ENCODE data around the gene NOL4L.

Gene NOL4L

GRCh38 chr20:32485770-32486478 is 99.2 kb downstream of the NOL4L start:
- Histone ChIP-seq H3K4me2 (ENCODE audit: low read length) (peak overlapping the region; percentile 96; the same call in 1 of the 2 replicates), H3K36me3 (ENCODE audit: insufficient read depth, low read length) (no peaks in the 10 kb centered on the region; the same call in 1 of the 2 replicates), H3K4me1 (ENCODE audit: insufficient read depth, low read length, severe bottlenecking) (peaks cover 16% of the 10 kb centered on the region), H2AFZ (ENCODE audit: low read length) (no peak overlapping the region), H3K9me3 (ENCODE audit: low read length) (no peaks in the 10 kb centered on the region), H4K20me1 (ENCODE audit: insufficient read depth, low read length) (no peaks in the 10 kb centered on the region), H3K27ac (ENCODE audit: low read depth, low read length, poor library complexity, severe bottlenecking) (no peak overlapping the region), H3K27me3 (ENCODE audit: insufficient read depth, low read length) (no peaks in the 10 kb centered on the region), H3K9me2 (ENCODE audit: low read depth, low read length) (no peaks in the 10 kb centered on the region), H3F3A (ENCODE audit: insufficient read depth, low read length) (no peaks in the 10 kb centered on the region), H3K9ac (ENCODE audit: low read length) (no peak overlapping the region), H3K4me3 (ENCODE audit: low read depth, low read length, poor library complexity, severe bottlenecking) (no peak overlapping the region), H3K79me2 (ENCODE audit: insufficient read depth, low read length) (no peaks in the 10 kb centered on the region)
- TF ChIP-seq EZH2 (IDR thresholded peaks at IDR 0.05; ENCODE audit: borderline replicate concordance, low read length): no peak
- no peak for TF ChIP-seq CTCF (IDR thresholded peaks at IDR 0.05; ENCODE audit: low read length)

- Histone ChIP-seq H3K9me3 (ENCODE audit: low read length) (no peaks in the 10 kb centered on the region), H3F3A (ENCODE audit: insufficient read depth, low read length) (no peaks in the 10 kb centered on the region), H3K9ac (ENCODE audit: low read length) (peak overlapping the region; percentile 53), H3K4me2 (ENCODE audit: low read length) (peak overlapping the region; percentile 96), H3K36me3 (ENCODE audit: insufficient read depth, low read length) (no peaks in the 10 kb centered on the region; the same call in 1 of the 2 replicates), H3K27me3 (ENCODE audit: insufficient read depth, low read length) (no peaks in the 10 kb centered on the region), H2AFZ (ENCODE audit: low read length) (no peak overlapping the region), H3K4me1 (ENCODE audit: insufficient read depth, low read length, severe bottlenecking) (peaks cover 16% of the 10 kb centered on the region), H3K4me3 (ENCODE audit: low read depth, low read length, poor library complexity, severe bottlenecking) (peak overlapping the region; percentile 68), H3K9me2 (ENCODE audit: low read depth, low read length) (no peaks in the 10 kb centered on the region), H3K79me2 (ENCODE audit: insufficient read depth, low read length) (no peaks in the 10 kb centered on the region), H3K27ac (ENCODE audit: low read depth, low read length, poor library complexity, severe bottlenecking) (no peak overlapping the region), H4K20me1 (ENCODE audit: insufficient read depth, low read length) (no peaks in the 10 kb centered on the region)
- TF ChIP-seq EZH2 (IDR thresholded peaks at IDR 0.05; ENCODE audit: borderline replicate concordance, low read length): no peak
- peak; percentile 91 for TF ChIP-seq CTCF (IDR thresholded peaks at IDR 0.05; ENCODE audit: low read length)
Observed at GRCh38 chr20:32484958-32485769, 100.0 kb downstream of the NOL4L start.

GRCh38 chr20:32484225-32484957 is 100.7 kb downstream of the NOL4L start:
- Histone ChIP-seq H3K4me3 (ENCODE audit: low read depth, low read length, poor library complexity, severe bottlenecking) (peak overlapping the region; percentile 68), H3K36me3 (ENCODE audit: insufficient read depth, low read length) (no peaks in the 10 kb centered on the region; the same call in 1 of the 2 replicates), H3K79me2 (ENCODE audit: insufficient read depth, low read length) (no peaks in the 10 kb centered on the region), H2AFZ (ENCODE audit: low read length) (no peak overlapping the region), H3K4me2 (ENCODE audit: low read length) (peak overlapping the region; percentile 96), H4K20me1 (ENCODE audit: insufficient read depth, low read length) (no peaks in the 10 kb centered on the region), H3K9me3 (ENCODE audit: low read length) (no peaks in the 10 kb centered on the region), H3K27me3 (ENCODE audit: insufficient read depth, low read length) (no peaks in the 10 kb centered on the region), H3F3A (ENCODE audit: insufficient read depth, low read length) (no peaks in the 10 kb centered on the region), H3K4me1 (ENCODE audit: insufficient read depth, low read length, severe bottlenecking) (peaks cover 16% of the 10 kb centered on the region), H3K27ac (ENCODE audit: low read depth, low read length, poor library complexity, severe bottlenecking) (no peak overlapping the region), H3K9ac (ENCODE audit: low read length) (peak overlapping the region; percentile 53), H3K9me2 (ENCODE audit: low read depth, low read length) (no peaks in the 10 kb centered on the region)
- TF ChIP-seq CTCF (IDR thresholded peaks at IDR 0.05; ENCODE audit: low read length): no peak
- TF ChIP-seq EZH2 (IDR thresholded peaks at IDR 0.05; ENCODE audit: borderline replicate concordance, low read length): no peak
